GM10248 (cell line): ENCODE measurements around the gene KCNQ1.

Experiments
- CTCF ChIA-PET: fragments of 300-600 bp; sonication (Branson Sonifier 250); formaldehyde crosslinking; extraction: SDS; loops from one replicate; lab custom pipeline; 2021; ENCODE audit warnings: antibody characterized with exemption; lab: Yijun Ruan, JAX
- POLR2A ChIA-PET: fragments of 350-650 bp; sonication (Branson Sonifier 250); formaldehyde crosslinking; extraction: SDS; loops from one replicate; lab custom pipeline; 2020; ENCODE audit warnings: antibody characterized with exemption; lab: Yijun Ruan, JAX
- DNase-seq: peaks from one replicate; pipeline ENCODE4 v3.0.0; 2012; ENCODE audit errors: extremely low spot score
- TF ChIP-seq, protein P1 (sequence below): IDR thresholded peaks from 2 replicates; pipeline ENCODE4 v1.5.1; 2012; ENCODE audit warnings: mild to moderate bottlenecking, low read depth; ENCODE audit errors: extremely low read depth, missing control alignments, control extremely low read depth

KCNQ1 gene

GRCh38 chr11:2649400-2649799 lies 204.6 kb downstream of the KCNQ1 start:
- ChIA-PET POLR2A (no interaction called here), CTCF (no interaction called here)
- no peak for DNase-seq
- TF ChIP-seq, protein P1, sequence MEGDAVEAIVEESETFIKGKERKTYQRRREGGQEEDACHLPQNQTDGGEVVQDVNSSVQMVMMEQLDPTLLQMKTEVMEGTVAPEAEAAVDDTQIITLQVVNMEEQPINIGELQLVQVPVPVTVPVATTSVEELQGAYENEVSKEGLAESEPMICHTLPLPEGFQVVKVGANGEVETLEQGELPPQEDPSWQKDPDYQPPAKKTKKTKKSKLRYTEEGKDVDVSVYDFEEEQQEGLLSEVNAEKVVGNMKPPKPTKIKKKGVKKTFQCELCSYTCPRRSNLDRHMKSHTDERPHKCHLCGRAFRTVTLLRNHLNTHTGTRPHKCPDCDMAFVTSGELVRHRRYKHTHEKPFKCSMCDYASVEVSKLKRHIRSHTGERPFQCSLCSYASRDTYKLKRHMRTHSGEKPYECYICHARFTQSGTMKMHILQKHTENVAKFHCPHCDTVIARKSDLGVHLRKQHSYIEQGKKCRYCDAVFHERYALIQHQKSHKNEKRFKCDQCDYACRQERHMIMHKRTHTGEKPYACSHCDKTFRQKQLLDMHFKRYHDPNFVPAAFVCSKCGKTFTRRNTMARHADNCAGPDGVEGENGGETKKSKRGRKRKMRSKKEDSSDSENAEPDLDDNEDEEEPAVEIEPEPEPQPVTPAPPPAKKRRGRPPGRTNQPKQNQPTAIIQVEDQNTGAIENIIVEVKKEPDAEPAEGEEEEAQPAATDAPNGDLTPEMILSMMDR = no peak

- POLR2A ChIA-PET = no interaction called here
- DNase-seq = no peak
- CTCF ChIA-PET = no interaction called here
- TF ChIP-seq, protein P1 = no peak
These were observed 205.0 kb downstream of the KCNQ1 start for GRCh38 chr11:2649848-2650247.

DNA sequence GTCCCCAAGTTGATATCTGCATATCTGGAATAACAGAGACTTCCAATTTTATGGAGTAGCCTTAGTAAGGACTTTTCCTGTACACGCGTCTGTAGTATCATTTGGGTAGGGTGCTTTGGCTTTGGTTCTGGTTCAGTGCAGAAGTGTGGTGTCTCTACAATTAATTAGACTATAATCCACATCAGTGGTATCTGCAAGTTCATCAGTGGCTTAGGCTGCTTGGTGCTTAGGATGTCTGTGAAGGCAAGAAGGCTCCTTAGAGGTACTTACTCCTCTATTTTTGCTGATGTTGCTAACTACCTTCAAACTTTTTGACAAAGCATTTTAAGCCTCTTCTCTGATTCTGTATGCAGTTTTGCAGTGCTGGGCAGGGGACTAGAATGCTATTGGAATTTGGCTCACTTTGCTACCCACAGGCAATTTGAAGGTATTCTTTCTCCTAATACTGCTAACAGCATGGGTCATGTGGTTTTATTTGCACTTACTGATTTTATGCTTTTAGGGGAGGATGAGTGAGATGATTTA lies 205.6 kb downstream of the KCNQ1 start:
- CTCF ChIA-PET = no interaction called here
- DNase-seq = no peak
- TF ChIP-seq, protein P1 = no peak
- POLR2A ChIA-PET = no interaction called here

- DNase-seq = no peak
- CTCF ChIA-PET = no interaction called here
- POLR2A ChIA-PET = no interaction called here
- TF ChIP-seq, protein P1 = no peak
These were observed 206.3 kb downstream of the KCNQ1 start for GRCh38 chr11:2651054-2651617.

GRCh38 chr11:2651826-2652271 lies 207.0 kb downstream of the KCNQ1 start:
- TF ChIP-seq, protein P1 = no peak
- POLR2A ChIA-PET = no interaction called here
- CTCF ChIA-PET = no interaction called here

GRCh38 chr11:2652333-2653197 lies 207.8 kb downstream of the KCNQ1 start:
- CTCF ChIA-PET = no interaction called here
- POLR2A ChIA-PET = no interaction called here
- no peak for DNase-seq
- TF ChIP-seq, protein P1 = no peak

More at GRCh38 chr11:2651826-2652271, 207.0 kb downstream of the KCNQ1 start:
- DNase-seq = no peak
